Gastrocnemius medialis (tissue), 4 donors: ENCODE results near the gene TBC1D23. TPM values are rescaled to one million over a fixed set of nuclear protein-coding genes. Genes with fewer than 3 reads are reported as not detected.
A peak's percentile ranks its signal among the peaks of the same experiment; 100 is the strongest.
"Not testable (repeated sequence)": the region's sequence is repeated elsewhere in the genome, so short reads cannot be mapped to it uniquely, and the experiment has no call there.

Source experiments
- ATAC-seq, 2 donors: fragments of 150-250 bp; one replicate each; pipeline ENCODE4 v1.9.1; 2016
- DNase-seq, 2 donors: peaks; one replicate each; pipeline ENCODE4 v3.0.0-alpha.2; 2019
- H3K27ac ChIP-seq, 4 donors: fragments of 200-600 bp; sonication (generic); 1 replicate in 1 of 4; 2 replicates in 3 of 4; pipeline ENCODE4 v1.5.1; 2016 to 2018; ENCODE audit warnings: mild to moderate bottlenecking in 2 of 4, moderate library complexity in 1 of 4
- H3K27me3 ChIP-seq, 3 donors: fragments of 200-600 bp; sonication (generic) in 2 of 3; 1 replicate in 1 of 3; 2 replicates in 2 of 3; pipeline versions ENCODE4 v1.5.1 to v1.6.0; 2016 to 2019; ENCODE audit warnings: mild to moderate bottlenecking in 1 of 3, moderate library complexity in 1 of 3
- H3K36me3 ChIP-seq, 2 donors: fragments of 200-600 bp; sonication (generic) in 1 of 2; one replicate each; pipeline ENCODE4 v1.5.1; 2017 to 2018
- H3K4me1 ChIP-seq, 2 donors: fragments of 200-600 bp; sonication (generic) in 1 of 2; one replicate each; pipeline ENCODE4 v1.5.1; 2016 to 2017; ENCODE audit warnings: mild to moderate bottlenecking in 2 of 2
- H3K4me3 ChIP-seq, 4 donors: fragments of 200-600 bp; sonication (generic) in 3 of 4; 1 replicate in 1 of 4; 2 replicates in 3 of 4; pipeline ENCODE4 v1.5.1; 2016 to 2019; ENCODE audit warnings: mild to moderate bottlenecking in 2 of 4
- H3K9me3 ChIP-seq, 3 donors: fragments of 200-600 bp; sonication (generic) in 2 of 3; 1 replicate in 1 of 3; 2 replicates in 2 of 3; pipeline ENCODE4 v1.5.1; 2016 to 2019
- CTCF ChIP-seq, 5 experiments: fragments of 450-650 bp in 3 of 5; fragments of 200-600 bp in 2 of 5; sonication (generic) in 2 of 5; IDR thresholded peaks in 4 of 5; conservative IDR thresholded peaks in 1 of 5; 1 replicate in 4 of 5; 2 replicates in 1 of 5; pipeline ENCODE4 v1.5.1; 2016 to 2019; ENCODE audit warnings: antibody characterized with exemption in 5 of 5, mild to moderate bottlenecking in 3 of 5, moderate library complexity in 3 of 5
- POLR2A ChIP-seq, 2 donors: fragments of 450-650 bp; IDR thresholded peaks; one replicate each; pipeline ENCODE4 v1.6.1; 2017; ENCODE audit warnings: antibody characterized with exemption in 2 of 2, mild to moderate bottlenecking in 2 of 2, moderate library complexity in 2 of 2
- in situ Hi-C, 4 donors: fragments of 200-750 bp; cut with MboI; loops; one replicate each; pipeline versions ENCODE4 v1.15.0 to v1.8.0; 2017; ENCODE audit warnings: low sequenced_read_pairs in 4 of 4
- intact Hi-C: fragments of 100-400 bp; cut with DNase I; formaldehyde crosslinking; loops from one replicate; pipeline ENCODE4 v1.15.1; 2023; ENCODE audit warnings: low total_unique reads
- total RNA-seq, 4 donors: library from RNA; depleted of rRNA; stranded (reverse); fragments of >200 nt; gene quantifications; one replicate each; pipeline versions ENCODE4 v1.1.0 to v1.2.3, GENCODE V29; 2016

Gene TBC1D23
- total RNA-seq, 4 donors from 2014 or later: 14.2 to 56.4 (median 45.0) TPM

- Histone ChIP-seq H3K27me3 (no peaks in the 10 kb centered on the region), H3K36me3 (no peaks in the 10 kb centered on the region), H3K27ac (peak overlapping the region; percentile 70 to 100 (median 96)), H3K4me1 (peaks cover 83 to 88% of the 10 kb centered on the region in 2 donors), H3K9me3 (no peaks in the 10 kb centered on the region), H3K4me3 (peak overlapping the region in 3 of 4 donors; percentile 3 to 13 (median 12))
- DNase-seq (no peak), ATAC-seq (peak; percentile 85)
- TF ChIP-seq CTCF (IDR thresholded peaks at IDR 0.05 in 4 of 5, conservative IDR thresholded peaks at IDR 0.05 in 1 of 5) (no peak), POLR2A (IDR thresholded peaks at IDR 0.05) (no peak)
- intact Hi-C loops: loop anchor here (10.0 kb wide), 1 partner anchor 304 kb away; no protein-coding TSS in a partner anchor
- in situ Hi-C loops: no loop called here
These were observed 8.2 kb downstream of the TBC1D23 start for GRCh38 chr3:100269001-100269400.

- Histone ChIP-seq H3K4me3 (peak overlapping the region in 3 of 4 donors; percentile 3 to 13 (median 12)), H3K4me1 (peaks cover 78 to 84% of the 10 kb centered on the region in 2 donors), H3K9me3 (no peaks in the 10 kb centered on the region), H3K27me3 (no peaks in the 10 kb centered on the region), H3K27ac (peak overlapping the region; percentile 70 to 100 (median 96)), H3K36me3 (no peaks in the 10 kb centered on the region)
- no peak for TF ChIP-seq CTCF (IDR thresholded peaks at IDR 0.05 in 4 of 5, conservative IDR thresholded peaks at IDR 0.05 in 1 of 5)
- no peak for TF ChIP-seq POLR2A (IDR thresholded peaks at IDR 0.05)
- intact Hi-C loops: loop anchor here (10.0 kb wide), 1 partner anchor 305 kb away; no protein-coding TSS in a partner anchor
- DNase-seq: no peak
- ATAC-seq: peak; percentile 37 to 42
- in situ Hi-C loops: no loop called here
These were observed 8.8 kb downstream of the TBC1D23 start for GRCh38 chr3:100269410-100270214.

- in situ Hi-C loops (no loop called here), intact Hi-C loops (no loop called here)
- ATAC-seq: peak in 1 of 2 donors; percentile 45
- no peak for DNase-seq
- no peak overlapping the region for H3K4me3 ChIP-seq
- peaks cover 77 to 79% of the 10 kb centered on the region in 2 donors for H3K4me1 ChIP-seq
- H3K36me3 ChIP-seq: no peaks in the 10 kb centered on the region
- no peaks in the 10 kb centered on the region for H3K9me3 ChIP-seq
- H3K27me3 ChIP-seq: no peaks in the 10 kb centered on the region
- TF ChIP-seq CTCF (IDR thresholded peaks at IDR 0.05 in 4 of 5, conservative IDR thresholded peaks at IDR 0.05 in 1 of 5) (no peak), POLR2A (IDR thresholded peaks at IDR 0.05) (no peak)
- H3K27ac ChIP-seq: peak overlapping the region; percentile 70 to 100 (median 96)
These were observed 9.4 kb downstream of the TBC1D23 start for GRCh38 chr3:100270215-100270583.

GRCh38 chr3:100271522-100271921, 10.7 kb downstream of the TBC1D23 start:
- peak overlapping the region; percentile 23 to 97 (median 70) for H3K27ac ChIP-seq
- in situ Hi-C loops (no loop called here), intact Hi-C loops (no loop called here)
- H3K27me3 ChIP-seq: no peaks in the 10 kb centered on the region
- no peaks in the 10 kb centered on the region for H3K36me3 ChIP-seq
- no peak for ATAC-seq
- peaks cover 70 to 73% of the 10 kb centered on the region in 2 donors for H3K4me1 ChIP-seq
- no peak overlapping the region for H3K4me3 ChIP-seq
- no peak for DNase-seq
- no peaks in the 10 kb centered on the region for H3K9me3 ChIP-seq
- TF ChIP-seq POLR2A (IDR thresholded peaks at IDR 0.05) (no peak), CTCF (IDR thresholded peaks at IDR 0.05 in 4 of 5, conservative IDR thresholded peaks at IDR 0.05 in 1 of 5) (no peak)

GRCh38 chr3:100272797-100273611, 12.2 kb downstream of the TBC1D23 start:
- intact Hi-C loops, in situ Hi-C loops, ATAC-seq, H3K9me3 ChIP-seq, H3K4me3 ChIP-seq, H3K36me3 ChIP-seq, H3K27me3 ChIP-seq, DNase-seq, H3K27ac ChIP-seq: not testable (repeated sequence)
- H3K4me1 ChIP-seq: peaks cover 67 to 73% of the 10 kb centered on the region in 2 donors
